Loucy (cell line): Measurements from ENCODE around the gene RPH3AL.

Experiments used
- H2AFZ ChIP-seq: fragments of 200-600 bp; sonication (generic); 2 replicates; pipeline ENCODE4 v1.6.0; 2016; ENCODE audit warnings: antibody characterized with exemption, mild to moderate bottlenecking, low read length, moderate library complexity
- H3F3A ChIP-seq: fragments of 200-600 bp; 2 replicates; pipeline ENCODE4 v1.6.0; 2016; ENCODE audit warnings: antibody characterized with exemption, low read depth, mild to moderate bottlenecking
- H3K27me3 ChIP-seq: fragments of 200-600 bp; sonication (generic); 2 replicates; pipeline ENCODE4 v1.6.1; 2014; ENCODE audit warnings: low read length, mild to moderate bottlenecking; ENCODE audit not compliant: insufficient read depth, poor library complexity, severe bottlenecking
- H3K36me3 ChIP-seq: fragments of 200-600 bp; sonication (generic); 2 replicates; pipeline ENCODE4 v1.6.1; 2016; ENCODE audit warnings: low read length; ENCODE audit not compliant: insufficient read depth
- H3K4me1 ChIP-seq: fragments of 200-600 bp; sonication (generic); 2 replicates; pipeline ENCODE4 v1.5.1; 2014; ENCODE audit warnings: low read length, mild to moderate bottlenecking; ENCODE audit not compliant: insufficient read depth, poor library complexity, severe bottlenecking
- H3K4me2 ChIP-seq: fragments of 200-600 bp; sonication (generic); 2 replicates; pipeline ENCODE4 v1.6.0; 2014; ENCODE audit warnings: antibody characterized with exemption, low read length, low read depth, mild to moderate bottlenecking; ENCODE audit not compliant: poor library complexity, severe bottlenecking
- H3K4me3 ChIP-seq: fragments of 200-600 bp; sonication (generic); 2 replicates; pipeline ENCODE4 v1.5.1; 2014; ENCODE audit warnings: low read length, mild to moderate bottlenecking, mixed read lengths; ENCODE audit not compliant: poor library complexity, severe bottlenecking
- H3K79me2 ChIP-seq: fragments of 200-600 bp; sonication (generic); 2 replicates; pipeline ENCODE4 v1.6.1; 2014; ENCODE audit warnings: low read length; ENCODE audit not compliant: insufficient read depth
- H3K9ac ChIP-seq: fragments of 200-600 bp; sonication (generic); 2 replicates; pipeline ENCODE4 v1.6.0; 2014; ENCODE audit warnings: mild to moderate bottlenecking, low read depth, low read length, moderate library complexity; ENCODE audit not compliant: poor library complexity, severe bottlenecking
- H3K9me2 ChIP-seq: fragments of 200-600 bp; sonication (generic); replicated peaks from 2 replicates; pipeline ENCODE4 v1.6.1; 2016; ENCODE audit warnings: low read depth, low read length, mixed read lengths
- H3K9me3 ChIP-seq: fragments of 200-600 bp; sonication (generic); 2 replicates; pipeline ENCODE4 v1.6.1; 2014; ENCODE audit warnings: mild to moderate bottlenecking, antibody characterized with exemption, low read length, low read depth; ENCODE audit not compliant: insufficient read depth
- H4K20me1 ChIP-seq: fragments of 200-600 bp; sonication (generic); 2 replicates; pipeline ENCODE4 v1.6.0; 2014; ENCODE audit warnings: antibody characterized with exemption, low read length, mild to moderate bottlenecking; ENCODE audit not compliant: insufficient read depth, poor library complexity, severe bottlenecking
- CTCF ChIP-seq: fragments of 200-600 bp; sonication (generic); conservative IDR thresholded peaks from 2 replicates; pipeline ENCODE4 v1.5.1; 2014; ENCODE audit warnings: mild to moderate bottlenecking, antibody characterized with exemption, low read length
- EZH2phosphoT487 ChIP-seq: fragments of 200-600 bp; IDR thresholded peaks from 2 replicates; pipeline ENCODE4 v1.6.1; 2018; ENCODE audit warnings: antibody characterized with exemption, mild to moderate bottlenecking, moderate library complexity, borderline replicate concordance

RPH3AL gene

DNA sequence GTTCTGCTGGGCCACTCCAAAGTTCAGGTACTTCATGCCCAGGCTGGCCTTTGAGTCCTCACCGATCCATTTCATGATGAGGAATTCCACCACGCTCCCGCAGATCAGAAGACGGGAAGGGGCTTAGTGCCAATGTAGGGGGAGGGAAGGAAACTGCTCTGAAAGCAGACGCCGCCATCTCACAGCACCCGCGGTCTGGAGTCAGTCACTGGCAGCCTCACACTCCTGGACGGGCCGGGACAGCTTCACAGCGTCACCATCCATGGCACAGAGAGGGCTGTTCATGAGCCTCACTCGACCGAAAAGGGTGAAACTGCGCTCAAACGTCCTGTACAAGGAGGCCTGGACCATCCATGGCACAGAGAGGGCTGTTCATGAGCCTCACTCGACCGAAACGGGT lies 62.0 kb downstream of the RPH3AL start:
- Histone ChIP-seq H3K79me2 (no peaks in the 10 kb centered on the region), H3K4me1 (peaks cover 8% of the 10 kb centered on the region), H3F3A (no peaks in the 10 kb centered on the region; the same call in 1 of the 2 replicates), H3K27me3 (no peaks in the 10 kb centered on the region), H3K36me3 (no peaks in the 10 kb centered on the region), H3K9ac (no peak overlapping the region), H4K20me1 (no peaks in the 10 kb centered on the region), H2AFZ (no peak overlapping the region), H3K4me3 (no peak overlapping the region), H3K4me2 (no peak overlapping the region), H3K9me3 (no peaks in the 10 kb centered on the region), H3K9me2 (no peaks in the 10 kb centered on the region)
- TF ChIP-seq EZH2phosphoT487, result no peak
- no peak for TF ChIP-seq CTCF

DNA sequence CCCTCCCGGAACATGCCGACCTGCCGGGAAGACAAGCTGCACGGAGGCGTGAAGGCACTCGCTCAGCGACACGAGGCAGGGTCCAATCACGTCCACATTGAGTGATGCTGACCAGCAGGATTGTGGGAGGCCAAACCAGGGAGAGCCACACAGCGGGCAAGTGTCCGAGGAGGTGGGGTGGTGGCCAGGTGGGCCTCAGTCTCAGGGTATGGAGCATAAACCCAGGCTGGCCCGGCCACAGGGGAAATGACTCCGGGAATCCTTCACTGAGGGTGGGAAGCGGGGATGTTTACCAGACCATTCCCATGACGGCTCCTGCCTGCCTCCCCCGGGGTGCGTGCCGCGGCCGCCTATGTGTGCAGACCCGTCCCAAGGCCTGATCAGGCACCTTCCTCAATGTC lies 62.5 kb downstream of the RPH3AL start:
- H3K4me3 ChIP-seq, result no peak overlapping the region
- H3K9ac ChIP-seq, result no peak overlapping the region
- no peaks in the 10 kb centered on the region for H3K9me3 ChIP-seq
- no peaks in the 10 kb centered on the region for H3K9me2 ChIP-seq
- no peaks in the 10 kb centered on the region for H3K36me3 ChIP-seq
- H3K4me1 ChIP-seq, result peaks cover 8% of the 10 kb centered on the region
- TF ChIP-seq EZH2phosphoT487, result no peak
- TF ChIP-seq CTCF, result no peak
- no peaks in the 10 kb centered on the region for H3K27me3 ChIP-seq
- H3K79me2 ChIP-seq, result no peaks in the 10 kb centered on the region
- H3F3A ChIP-seq, result no peaks in the 10 kb centered on the region; the same call in 1 of the 2 replicates
- H4K20me1 ChIP-seq, result no peaks in the 10 kb centered on the region
- no peak overlapping the region for H2AFZ ChIP-seq
- H3K4me2 ChIP-seq, result no peak overlapping the region

DNA sequence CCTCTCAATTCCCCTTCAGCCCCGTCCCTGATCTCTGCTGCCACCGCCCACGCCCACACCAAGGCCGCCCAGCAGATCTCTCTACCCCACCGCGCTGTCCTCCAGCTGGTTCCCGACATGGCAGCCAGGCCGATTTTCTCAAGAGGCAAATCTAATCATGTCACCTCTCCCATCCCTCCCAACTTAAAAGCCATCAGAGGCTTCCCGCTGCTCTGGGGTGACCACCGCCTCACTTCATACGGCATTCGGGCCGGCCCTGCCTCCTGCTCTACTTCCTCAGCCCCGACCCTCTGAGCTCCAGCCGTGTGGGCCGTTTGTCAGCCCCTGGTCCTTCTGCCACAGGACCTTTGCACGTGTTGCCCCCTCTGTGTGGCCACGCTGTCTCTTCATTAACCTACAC lies 63.2 kb downstream of the RPH3AL start:
- H2AFZ ChIP-seq, result no peak overlapping the region
- H3K4me3 ChIP-seq, result no peak overlapping the region
- no peaks in the 10 kb centered on the region for H3K36me3 ChIP-seq
- H3K4me1 ChIP-seq, result peaks cover 8% of the 10 kb centered on the region
- H3K4me2 ChIP-seq, result no peak overlapping the region
- H3K9ac ChIP-seq, result no peak overlapping the region
- H3F3A ChIP-seq, result no peaks in the 10 kb centered on the region; the same call in 1 of the 2 replicates
- H3K27me3 ChIP-seq, result no peaks in the 10 kb centered on the region
- no peaks in the 10 kb centered on the region for H4K20me1 ChIP-seq
- no peaks in the 10 kb centered on the region for H3K79me2 ChIP-seq
- no peaks in the 10 kb centered on the region for H3K9me3 ChIP-seq
- TF ChIP-seq EZH2phosphoT487, result no peak
- TF ChIP-seq CTCF, result no peak
- H3K9me2 ChIP-seq, result no peaks in the 10 kb centered on the region
